NCI-H82 treated with DMSO at 0.1 percent for 48 hours (cell line): Measurements from ENCODE around the gene ZFHX3.

Experiments
- DNase-seq: peaks from one replicate; lab custom pipeline; 2025; ENCODE audit not compliant: unreplicated experiment; lab: John Stamatoyannopoulos, UW

The ZFHX3 gene

DNA sequence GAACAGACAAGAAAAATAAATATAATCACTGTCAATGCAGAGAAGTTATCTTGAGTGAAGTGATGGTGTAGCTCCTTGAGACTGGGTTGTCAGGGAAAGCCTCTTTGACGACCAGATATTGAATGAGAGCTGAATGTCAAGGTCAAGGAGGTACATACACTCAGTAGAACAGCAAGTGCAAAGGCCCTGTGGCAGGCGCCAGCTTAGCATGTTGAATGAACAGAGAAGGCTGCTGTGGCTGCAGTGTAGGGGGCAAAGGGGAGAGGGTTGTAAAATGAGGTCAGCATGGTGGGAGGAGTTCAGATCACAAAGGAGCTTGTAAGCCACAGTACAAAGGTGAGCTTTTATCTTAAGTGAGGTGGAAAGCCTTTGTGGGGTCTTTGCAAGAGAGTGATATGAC is 111.5 kb downstream of the ZFHX3 start:
- no peak for DNase-seq

DNA sequence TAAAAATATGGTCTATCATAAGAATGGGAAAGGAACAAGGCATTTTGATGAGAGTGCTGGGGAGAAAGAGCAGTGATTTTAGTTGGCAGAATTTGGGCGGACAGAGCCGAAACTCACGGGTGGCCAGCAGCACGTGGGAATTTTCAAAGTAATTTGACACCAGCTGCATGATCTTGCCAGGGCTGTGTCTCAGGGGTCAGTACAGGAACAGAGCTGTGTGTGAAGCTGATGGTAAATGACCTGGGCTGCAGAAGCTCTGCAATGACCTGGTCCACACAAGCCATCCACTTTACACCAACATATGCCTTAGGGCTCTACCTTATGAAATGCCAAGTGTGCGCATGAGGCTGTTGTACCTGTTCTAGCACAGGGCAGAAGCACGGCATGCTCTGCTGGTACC is 112.0 kb downstream of the ZFHX3 start:
- DNase-seq, result no peak

- DNase-seq, result no peak
Observed at GRCh38 chr16:72934636-72935403, 113.1 kb downstream of the ZFHX3 start.

DNA sequence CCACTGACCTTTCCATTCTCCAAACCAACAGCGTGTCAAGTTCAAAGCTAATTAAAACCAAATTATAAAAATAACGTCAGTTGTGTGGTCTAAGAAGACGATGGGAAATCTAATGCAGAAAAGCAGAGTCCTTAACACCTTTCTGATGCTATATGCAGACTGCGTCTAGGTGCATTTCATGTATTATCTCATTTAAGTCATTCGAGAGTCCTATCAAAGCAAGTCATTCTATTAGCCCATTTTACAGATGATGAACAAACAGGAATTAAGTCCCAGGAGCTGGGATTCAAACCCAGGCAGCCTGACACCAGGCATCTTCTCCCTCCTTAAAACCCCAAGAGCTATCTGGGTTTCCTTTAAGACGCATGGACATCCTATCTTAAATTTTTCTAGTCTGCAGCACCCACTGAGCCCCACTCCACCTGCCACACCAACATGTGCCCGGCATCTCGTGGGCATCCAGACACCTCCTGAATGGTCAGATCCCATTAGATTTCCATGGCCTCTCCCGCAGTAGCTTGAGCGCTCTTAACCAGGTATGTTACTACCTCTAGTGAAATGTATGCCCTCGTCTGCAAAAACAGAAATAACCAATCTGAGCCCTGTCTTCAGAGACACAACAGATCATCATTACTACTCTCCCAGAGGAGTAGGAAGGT is 115.1 kb downstream of the ZFHX3 start:
- no peak for DNase-seq

DNA sequence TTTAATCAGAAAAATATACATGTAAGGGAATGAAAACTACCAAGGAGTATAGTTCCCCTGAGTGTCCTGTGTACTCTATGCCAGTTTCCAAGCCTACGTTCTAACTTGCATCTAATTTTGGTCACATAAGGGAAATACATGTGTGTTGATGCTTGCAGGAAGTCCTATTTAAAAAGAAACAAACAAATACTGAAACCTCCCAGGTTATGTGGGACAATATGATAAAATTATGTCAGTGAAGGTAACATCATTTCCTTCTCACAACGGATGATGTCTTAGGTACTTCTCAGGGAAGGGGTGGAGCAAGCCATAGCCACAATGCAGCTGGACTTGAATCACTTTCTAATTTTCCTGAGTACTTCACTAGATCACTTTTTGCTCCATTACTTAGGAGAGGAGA is 115.9 kb downstream of the ZFHX3 start:
- DNase-seq, result no peak

DNA sequence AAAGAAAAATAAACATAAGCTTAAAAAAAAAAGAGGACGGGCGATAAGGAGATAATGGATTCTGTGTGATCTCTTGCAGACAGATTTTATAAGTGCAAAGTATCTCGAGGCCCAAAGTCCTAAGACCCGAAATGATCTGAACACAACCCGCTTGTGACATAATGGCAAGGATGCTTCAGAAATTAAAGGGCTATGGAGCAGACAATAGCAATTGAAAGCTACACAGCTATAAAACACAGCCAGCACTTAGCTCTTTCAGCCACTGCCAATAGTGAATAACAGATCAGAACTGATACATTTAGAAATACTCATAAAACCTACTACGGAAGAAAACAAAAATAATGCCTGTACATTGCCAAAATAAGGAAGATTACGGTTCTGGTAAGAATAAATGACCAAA is 117.5 kb downstream of the ZFHX3 start:
- DNase-seq, result no peak

GRCh38 chr16:72928090-72928981 is 119.6 kb downstream of the ZFHX3 start:
- no peak for DNase-seq

GRCh38 chr16:72927199-72928089 is 120.5 kb downstream of the ZFHX3 start:
- no peak for DNase-seq

DNA sequence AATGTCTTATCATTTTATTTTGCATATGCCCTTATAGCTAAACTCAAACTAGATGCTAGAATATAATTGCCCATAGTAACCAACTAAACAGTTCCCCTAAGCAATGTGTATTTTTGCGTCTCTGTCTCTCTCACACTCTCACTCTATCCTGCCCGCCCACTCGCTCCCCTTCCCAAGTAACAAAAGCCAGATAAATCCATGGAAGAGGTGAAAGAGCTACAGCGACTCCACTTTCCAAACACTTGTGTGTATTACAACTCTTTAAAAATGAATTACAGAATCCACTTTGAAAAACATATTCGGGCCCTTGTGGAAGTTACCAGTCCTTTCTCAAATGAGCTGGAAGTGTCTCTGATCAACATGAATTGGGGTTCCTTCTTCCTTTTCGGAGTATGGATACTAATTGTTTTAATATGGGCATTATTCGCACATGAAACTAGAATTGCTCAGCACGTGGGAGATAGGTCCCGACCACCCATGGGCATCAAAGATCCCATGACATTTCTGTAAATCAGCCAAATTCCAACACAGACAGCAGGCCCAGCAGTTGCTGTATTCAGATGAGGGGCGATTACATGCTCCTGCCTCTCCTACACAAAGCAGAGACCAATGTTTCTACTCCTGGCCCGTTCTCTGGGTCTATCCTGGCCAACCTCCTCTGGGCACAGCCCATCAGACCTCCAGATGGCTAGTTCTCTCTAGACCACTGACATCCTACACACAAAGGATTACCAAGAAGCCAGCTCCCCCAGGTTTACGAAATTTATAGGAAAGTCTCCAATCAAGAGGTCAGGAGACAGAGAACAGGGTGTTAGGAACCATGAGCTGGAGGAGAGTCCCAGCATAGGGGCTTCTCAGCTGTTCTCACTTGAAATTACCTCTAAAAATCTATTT is 121.5 kb downstream of the ZFHX3 start:
- no peak for DNase-seq

GRCh38 chr16:72925631-72925979 is 122.3 kb downstream of the ZFHX3 start:
- DNase-seq, result no peak

DNA sequence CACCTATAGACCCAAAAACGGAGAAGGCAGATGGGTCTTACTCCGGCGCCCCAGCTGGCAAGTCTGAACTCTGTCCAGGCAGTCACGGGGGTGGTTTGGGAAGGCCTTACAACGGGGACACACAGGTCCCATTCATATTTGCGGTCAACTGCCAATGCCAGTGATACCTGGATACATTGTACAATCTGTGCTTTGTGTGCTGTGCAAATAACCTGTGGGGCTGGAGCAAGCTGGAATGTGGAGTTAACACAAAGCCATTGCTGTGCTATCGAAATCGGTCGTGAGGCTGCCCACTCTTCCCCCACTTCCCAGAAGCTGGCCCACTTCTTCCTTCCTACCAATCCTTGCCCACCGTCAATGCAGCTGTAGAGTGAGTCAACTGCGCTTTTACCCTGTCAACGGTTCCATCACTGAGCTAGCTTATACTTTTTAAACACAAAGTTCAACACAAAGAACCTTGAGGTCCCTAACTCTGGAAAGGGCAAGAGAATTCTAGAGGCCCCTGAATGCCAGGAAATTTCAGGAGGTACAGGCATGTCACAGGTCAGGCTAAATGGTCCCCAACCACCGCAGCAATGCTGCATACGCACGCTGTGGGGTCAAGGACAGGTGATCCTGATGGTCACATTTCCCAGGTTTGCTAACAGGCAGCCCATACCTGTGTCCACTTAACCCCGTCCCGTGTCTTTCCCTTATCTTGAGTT is 122.8 kb downstream of the ZFHX3 start:
- DNase-seq, result no peak

GRCh38 chr16:72924537-72924926 is 123.4 kb downstream of the ZFHX3 start:
- no peak for DNase-seq

DNA sequence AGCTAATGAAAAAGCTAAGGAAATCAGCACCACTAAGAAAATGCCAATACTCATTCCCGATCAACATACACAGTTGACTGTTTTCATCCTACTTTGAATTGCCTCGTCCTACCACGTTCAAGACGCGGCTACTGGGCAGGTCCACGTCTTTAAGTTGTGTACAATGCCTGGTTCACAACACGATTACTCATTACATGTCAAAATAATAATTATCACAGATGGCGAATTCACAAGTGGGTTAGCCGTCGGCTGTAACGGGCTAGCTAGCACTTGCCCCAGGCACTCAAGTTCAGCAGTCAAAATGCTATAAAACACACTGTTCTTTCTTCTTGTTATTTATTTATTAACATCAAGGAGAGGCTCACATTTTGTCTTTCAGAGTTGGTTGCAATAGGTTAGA is 124.2 kb downstream of the ZFHX3 start:
- no peak for DNase-seq

- no peak for DNase-seq
Observed at GRCh38 chr16:72922714-72923113, 125.2 kb downstream of the ZFHX3 start.

GRCh38 chr16:72921620-72922019 is 126.3 kb downstream of the ZFHX3 start:
- no peak for DNase-seq

- DNase-seq, result no peak
Observed at GRCh38 chr16:72921106-72921505, 126.8 kb downstream of the ZFHX3 start.

DNA sequence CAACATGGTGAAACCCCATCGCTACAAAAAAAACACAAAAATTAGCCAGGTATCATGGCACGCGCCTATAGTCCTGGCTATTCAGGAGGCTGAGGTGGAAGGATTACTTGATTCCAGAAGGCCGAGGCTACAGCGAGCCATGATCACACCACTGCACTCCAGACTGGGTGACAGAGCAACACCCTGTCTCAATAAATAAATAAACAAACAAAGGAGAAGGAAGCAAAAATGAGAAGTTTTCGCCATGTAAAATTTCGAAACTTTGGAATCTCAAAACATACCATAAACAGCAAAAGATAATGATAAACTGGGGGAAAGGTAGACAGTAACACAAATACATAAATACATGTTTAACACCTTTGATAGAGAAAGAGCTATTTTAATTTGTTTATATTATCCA is 130.9 kb downstream of the ZFHX3 start:
- DNase-seq, result no peak

DNA sequence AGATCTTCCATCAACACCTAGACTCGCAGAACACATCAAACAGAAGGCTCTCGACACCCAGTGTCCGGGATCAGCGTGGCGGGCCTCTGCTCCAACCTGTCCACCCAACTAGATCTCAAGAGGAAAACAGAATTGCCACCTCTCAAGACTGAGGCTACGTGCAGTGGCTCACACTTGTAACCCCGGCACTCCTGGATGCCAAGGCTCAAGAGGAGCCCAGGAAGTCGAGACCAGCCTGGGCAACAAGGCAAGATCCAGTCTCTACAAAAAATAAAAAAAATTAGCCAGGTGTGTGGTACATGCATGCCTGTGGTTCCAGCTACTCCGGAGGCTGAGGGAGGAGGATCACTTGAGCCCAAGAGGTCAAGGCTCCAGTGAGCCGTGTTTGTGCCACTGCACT is 132.6 kb downstream of the ZFHX3 start:
- DNase-seq, result no peak

DNA sequence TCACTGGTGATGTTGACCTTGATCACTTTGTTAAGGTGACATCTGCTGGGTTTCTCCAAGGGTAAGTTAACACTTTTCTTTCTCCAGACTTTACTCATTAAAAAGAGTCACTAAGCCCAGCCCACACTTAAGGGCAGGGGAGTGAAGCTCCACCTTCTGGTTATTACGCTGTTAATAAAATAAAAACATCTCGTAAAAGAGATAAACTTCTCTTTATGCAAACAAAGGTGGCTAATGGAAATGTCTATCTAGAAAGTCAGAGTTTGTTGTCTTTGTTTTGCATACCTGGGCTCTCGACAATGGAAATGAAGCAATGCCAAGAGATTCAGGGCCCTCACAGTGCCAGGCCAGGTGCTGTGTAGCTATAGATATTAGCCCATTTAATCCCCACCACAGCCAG is 134.4 kb downstream of the ZFHX3 start:
- no peak for DNase-seq
